ENCODE results near the gene LRMDA. TPM values are rescaled to one million over a fixed set of nuclear protein-coding genes. Genes with fewer than 3 reads are reported as not detected.

The LRMDA gene
- total RNA-seq, 1 donor from 2014 or later: 0.96 TPM

GRCh38 chr10:75450644-75451640 lies 19.5 kb downstream of the LRMDA start:
- intact Hi-C loops (cut with DNase I): no loop called here
- Histone ChIP-seq H3K27me3 (no peaks in the 10 kb centered on the region), H3K36me3 (no peaks in the 10 kb centered on the region), H3K4me1 (peaks cover 0 to 10% of the 10 kb centered on the region in 2 donors), H3K9me3 (no peaks in the 10 kb centered on the region), H3K27ac (no peak overlapping the region), H3K4me3 (peak overlapping the region in 1 of 2 donors; percentile 68)
- no peak for TF ChIP-seq CTCF (IDR thresholded peaks at IDR 0.05)
- DNase-seq (ENCODE audit: low spot score in 2 of 2): no peak

GRCh38 chr10:75451831-75452230 lies 20.4 kb downstream of the LRMDA start:
- peaks cover 0 to 10% of the 10 kb centered on the region in 2 donors for H3K4me1 ChIP-seq
- no peak for DNase-seq (ENCODE audit: low spot score in 2 of 2)
- H3K27ac ChIP-seq: peak overlapping the region; percentile 24 to 71
- no peaks in the 10 kb centered on the region for H3K36me3 ChIP-seq
- no peaks in the 10 kb centered on the region for H3K27me3 ChIP-seq
- no peak for TF ChIP-seq CTCF (IDR thresholded peaks at IDR 0.05)
- intact Hi-C loops (cut with DNase I): no loop called here
- peak overlapping the region; percentile 47 to 68 for H3K4me3 ChIP-seq
- H3K9me3 ChIP-seq: no peaks in the 10 kb centered on the region

GRCh38 chr10:75452997-75453396 lies 21.6 kb downstream of the LRMDA start:
- intact Hi-C loops (cut with DNase I): no loop called here
- Histone ChIP-seq H3K9me3 (no peaks in the 10 kb centered on the region), H3K27me3 (no peaks in the 10 kb centered on the region), H3K27ac (no peak overlapping the region), H3K36me3 (no peaks in the 10 kb centered on the region), H3K4me3 (no peak overlapping the region), H3K4me1 (peaks cover 0 to 10% of the 10 kb centered on the region in 2 donors)
- TF ChIP-seq CTCF (IDR thresholded peaks at IDR 0.05): no peak
- DNase-seq (ENCODE audit: low spot score in 2 of 2): no peak

GRCh38 chr10:75456122-75456521 lies 24.7 kb downstream of the LRMDA start:
- H3K36me3 ChIP-seq: no peaks in the 10 kb centered on the region
- H3K27me3 ChIP-seq: no peaks in the 10 kb centered on the region
- no peak for DNase-seq (ENCODE audit: low spot score in 2 of 2)
- no peak overlapping the region for H3K27ac ChIP-seq
- intact Hi-C loops (cut with DNase I): no loop called here
- H3K4me3 ChIP-seq: no peak overlapping the region
- TF ChIP-seq CTCF (IDR thresholded peaks at IDR 0.05): no peak
- H3K9me3 ChIP-seq: no peaks in the 10 kb centered on the region
- peaks cover 0 to 6% of the 10 kb centered on the region in 2 donors for H3K4me1 ChIP-seq

GRCh38 chr10:75460059-75460458 lies 28.6 kb downstream of the LRMDA start:
- no peaks in the 10 kb centered on the region for H3K27me3 ChIP-seq
- no peak overlapping the region for H3K4me3 ChIP-seq
- H3K4me1 ChIP-seq: no peaks in the 10 kb centered on the region
- H3K9me3 ChIP-seq: no peaks in the 10 kb centered on the region
- H3K27ac ChIP-seq: no peak overlapping the region
- no peaks in the 10 kb centered on the region for H3K36me3 ChIP-seq
- no peak for DNase-seq (ENCODE audit: low spot score in 2 of 2)
- intact Hi-C loops (cut with DNase I): no loop called here
- no peak for TF ChIP-seq CTCF (IDR thresholded peaks at IDR 0.05)

Data from ascending aorta (tissue), 2 donors.